OCI-LY7 (cell line): ENCODE measurements around the gene PAFAH1B1. TPM values are rescaled to one million over a fixed set of nuclear protein-coding genes. Genes with fewer than 3 reads are reported as not detected.

Source experiments
- BruUV-seq: library from RNA; stranded (reverse); fragments of 400-500 nt; replicated peaks from 2 replicates; lab custom pipeline; 2021; lab: Mats Ljungman, UMichigan
- CTCF ChIA-PET: fragments of 300-600 bp; sonication (Branson Sonifier 250); formaldehyde crosslinking; loops from one replicate; lab custom pipeline; 2022; ENCODE audit warnings: antibody characterized with exemption; ENCODE audit not compliant: unreplicated experiment; lab: Charles Lee
- POLR2A ChIA-PET: fragments of 300-600 bp; sonication (Branson Sonifier 250); formaldehyde crosslinking; loops from one replicate; lab custom pipeline; 2022; ENCODE audit warnings: antibody characterized with exemption; lab: Charles Lee
- DNase-seq: peaks from one replicate; pipeline ENCODE4 v3.0.0-alpha.2; 2015; ENCODE audit warnings: low spot score
- H2AFZ ChIP-seq: fragments of 200-600 bp; sonication (generic), shearing (Covaris generic); 2 replicates; pipeline ENCODE4 v1.6.1; 2014; ENCODE audit warnings: mild to moderate bottlenecking, antibody characterized with exemption, low read length, moderate library complexity
- H3K27ac ChIP-seq: fragments of 200-600 bp; sonication (generic); 2 replicates; pipeline ENCODE4 v1.5.1; 2014; ENCODE audit warnings: mixed run types, low read depth, mild to moderate bottlenecking, moderate library complexity, low read length, inconsistent platforms; ENCODE audit not compliant: poor library complexity, severe bottlenecking
- H3K36me3 ChIP-seq: fragments of 200-600 bp; sonication (generic); 2 replicates; pipeline ENCODE4 v1.6.1; 2014; ENCODE audit warnings: mild to moderate bottlenecking, antibody characterized with exemption, low read length, moderate library complexity, mixed read lengths; ENCODE audit not compliant: insufficient read depth
- H3K4me1 ChIP-seq: fragments of 200-600 bp; sonication (generic); 2 replicates; pipeline ENCODE4 v1.5.1; 2014; ENCODE audit warnings: mild to moderate bottlenecking, low read length; ENCODE audit not compliant: insufficient read depth, poor library complexity, severe bottlenecking
- H3K4me2 ChIP-seq: fragments of 200-600 bp; sonication (generic); 2 replicates; pipeline ENCODE4 v1.6.1; 2014; ENCODE audit warnings: mild to moderate bottlenecking, low read length
- H3K4me3 ChIP-seq: fragments of 200-600 bp; sonication (generic); 2 replicates; pipeline ENCODE4 v1.5.1; 2014; ENCODE audit warnings: mild to moderate bottlenecking, low read depth, low read length; ENCODE audit not compliant: poor library complexity, severe bottlenecking
- H3K79me2 ChIP-seq: fragments of 200-600 bp; sonication (generic); 2 replicates; pipeline ENCODE4 v1.6.1; 2016; ENCODE audit warnings: low read depth, mild to moderate bottlenecking, low read length, moderate library complexity, mixed read lengths; ENCODE audit not compliant: insufficient read depth
- H3K9me2 ChIP-seq: fragments of 200-600 bp; sonication (generic); 2 replicates; pipeline ENCODE4 v1.6.1; 2016; ENCODE audit warnings: mild to moderate bottlenecking, low read length, mixed read lengths; ENCODE audit not compliant: insufficient read depth
- H3K9me3 ChIP-seq: fragments of 200-600 bp; sonication (generic); 2 replicates; pipeline ENCODE4 v1.6.1; 2014; ENCODE audit warnings: mild to moderate bottlenecking, mixed run types, low read length, mixed read lengths
- H4K20me1 ChIP-seq: fragments of 200-600 bp; sonication (generic); 2 replicates; pipeline ENCODE4 v1.6.1; 2014; ENCODE audit warnings: mild to moderate bottlenecking, antibody characterized with exemption, low read length, moderate library complexity, mixed read lengths; ENCODE audit not compliant: insufficient read depth
- EZH2phosphoT487 ChIP-seq: fragments of 200-600 bp; sonication (generic); IDR thresholded peaks from 2 replicates; pipeline ENCODE4 v1.6.1; 2018; ENCODE audit warnings: low read depth, borderline replicate concordance, mild to moderate bottlenecking, mixed run types, antibody characterized with exemption, low read length, moderate library complexity, mixed read lengths
- intact Hi-C: fragments of 100-400 bp; cut with micrococcal nuclease; formaldehyde crosslinking; loops from one replicate; pipeline ENCODE4 v1.10.0; 2022; ENCODE audit not compliant: unreplicated experiment
- total RNA-seq, 2 experiments: library from RNA; depleted of rRNA in 1 of 2; stranded (reverse); fragments of >200 nt in 1 of 2; shearing (Covaris generic) in 1 of 2; gene quantifications; 2 replicates each; pipeline ENCODE4 v1.2.3, GENCODE V29; 2014 to 2022
- TF ChIP-seq, protein P1 (sequence below): fragments of 200-600 bp; sonication (generic); conservative IDR thresholded peaks from 2 replicates; pipeline ENCODE4 v1.5.1; 2014; ENCODE audit warnings: mild to moderate bottlenecking, antibody characterized with exemption, low read length, moderate library complexity, mixed read lengths

Gene PAFAH1B1
- total RNA-seq, 2 experiments from 2014 or later = 51.1 to 127 TPM

DNA sequence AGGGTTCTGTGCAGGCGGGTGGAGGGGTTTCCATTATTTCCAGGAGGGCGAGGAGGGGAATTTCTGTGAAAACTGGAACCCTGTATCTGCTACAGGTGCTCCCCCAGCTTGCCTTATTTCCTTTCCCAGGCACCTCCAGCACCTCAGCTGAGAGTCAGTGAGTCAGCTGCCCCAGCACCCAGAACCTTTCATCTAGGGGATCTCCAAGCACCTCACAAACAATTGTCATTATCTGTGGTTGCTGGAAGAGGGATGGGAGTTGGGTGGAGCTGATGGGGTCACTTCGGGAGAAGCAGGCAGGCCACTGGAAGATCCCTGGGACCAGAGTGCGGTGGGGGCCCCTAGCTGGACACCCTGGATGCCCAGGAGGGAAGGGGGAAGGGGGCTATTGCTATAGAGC lies 128.1 kb downstream of the PAFAH1B1 start:
- Histone ChIP-seq H3K27ac (no peak overlapping the region), H3K9me2 (no peaks in the 10 kb centered on the region), H3K79me2 (no peaks in the 10 kb centered on the region), H2AFZ (no peak overlapping the region), H3K9me3 (no peaks in the 10 kb centered on the region), H3K4me3 (no peak overlapping the region), H3K4me2 (no peak overlapping the region), H3K36me3 (no peaks in the 10 kb centered on the region), H4K20me1 (no peaks in the 10 kb centered on the region), H3K4me1 (no peaks in the 10 kb centered on the region)
- BruUV-seq = no TSS peak
- CTCF ChIA-PET = no interaction called here
- TF ChIP-seq, protein P1, sequence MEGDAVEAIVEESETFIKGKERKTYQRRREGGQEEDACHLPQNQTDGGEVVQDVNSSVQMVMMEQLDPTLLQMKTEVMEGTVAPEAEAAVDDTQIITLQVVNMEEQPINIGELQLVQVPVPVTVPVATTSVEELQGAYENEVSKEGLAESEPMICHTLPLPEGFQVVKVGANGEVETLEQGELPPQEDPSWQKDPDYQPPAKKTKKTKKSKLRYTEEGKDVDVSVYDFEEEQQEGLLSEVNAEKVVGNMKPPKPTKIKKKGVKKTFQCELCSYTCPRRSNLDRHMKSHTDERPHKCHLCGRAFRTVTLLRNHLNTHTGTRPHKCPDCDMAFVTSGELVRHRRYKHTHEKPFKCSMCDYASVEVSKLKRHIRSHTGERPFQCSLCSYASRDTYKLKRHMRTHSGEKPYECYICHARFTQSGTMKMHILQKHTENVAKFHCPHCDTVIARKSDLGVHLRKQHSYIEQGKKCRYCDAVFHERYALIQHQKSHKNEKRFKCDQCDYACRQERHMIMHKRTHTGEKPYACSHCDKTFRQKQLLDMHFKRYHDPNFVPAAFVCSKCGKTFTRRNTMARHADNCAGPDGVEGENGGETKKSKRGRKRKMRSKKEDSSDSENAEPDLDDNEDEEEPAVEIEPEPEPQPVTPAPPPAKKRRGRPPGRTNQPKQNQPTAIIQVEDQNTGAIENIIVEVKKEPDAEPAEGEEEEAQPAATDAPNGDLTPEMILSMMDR = no peak
- no peak for TF ChIP-seq EZH2phosphoT487
- intact Hi-C loops = no loop called here
- POLR2A ChIA-PET = interaction anchor here (0.5 to 0.6 kb wide), 2 partner anchors 8 to 232 kb away, joined by 4 read pairs; no protein-coding TSS in a partner anchor
- DNase-seq = no peak

DNA sequence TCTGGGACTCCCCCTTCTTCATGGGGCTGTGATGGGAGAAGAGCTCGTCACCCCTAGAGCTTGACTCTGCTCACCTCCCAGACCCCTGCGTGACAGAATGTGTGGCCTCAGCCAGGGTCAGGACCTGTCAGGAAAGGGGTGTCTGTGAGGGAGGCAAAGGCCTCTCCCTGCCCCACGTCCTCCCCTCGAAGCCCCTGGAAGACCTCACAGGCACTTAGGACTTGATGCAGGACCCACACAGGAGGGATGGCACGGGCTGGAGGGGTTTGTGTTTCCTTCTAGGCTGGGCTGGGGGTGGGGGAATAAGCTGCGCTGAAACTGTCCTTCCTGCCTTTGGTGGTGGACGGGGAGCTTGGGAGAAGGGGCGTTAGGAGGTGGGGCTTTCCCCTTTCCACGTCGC lies 129.2 kb downstream of the PAFAH1B1 start:
- H3K79me2 ChIP-seq = no peaks in the 10 kb centered on the region
- no peak overlapping the region for H3K4me3 ChIP-seq
- ChIA-PET POLR2A (no interaction called here), CTCF (no interaction called here)
- H3K36me3 ChIP-seq = no peaks in the 10 kb centered on the region
- H4K20me1 ChIP-seq = no peaks in the 10 kb centered on the region
- no peaks in the 10 kb centered on the region for H3K4me1 ChIP-seq
- TF ChIP-seq, protein P1 = no peak
- TF ChIP-seq EZH2phosphoT487 = no peak
- H3K4me2 ChIP-seq = no peak overlapping the region
- no TSS peak for BruUV-seq
- H3K27ac ChIP-seq = no peak overlapping the region
- no peak for DNase-seq
- no peaks in the 10 kb centered on the region for H3K9me2 ChIP-seq
- intact Hi-C loops = no loop called here
- no peaks in the 10 kb centered on the region for H3K9me3 ChIP-seq
- H2AFZ ChIP-seq = no peak overlapping the region

DNA sequence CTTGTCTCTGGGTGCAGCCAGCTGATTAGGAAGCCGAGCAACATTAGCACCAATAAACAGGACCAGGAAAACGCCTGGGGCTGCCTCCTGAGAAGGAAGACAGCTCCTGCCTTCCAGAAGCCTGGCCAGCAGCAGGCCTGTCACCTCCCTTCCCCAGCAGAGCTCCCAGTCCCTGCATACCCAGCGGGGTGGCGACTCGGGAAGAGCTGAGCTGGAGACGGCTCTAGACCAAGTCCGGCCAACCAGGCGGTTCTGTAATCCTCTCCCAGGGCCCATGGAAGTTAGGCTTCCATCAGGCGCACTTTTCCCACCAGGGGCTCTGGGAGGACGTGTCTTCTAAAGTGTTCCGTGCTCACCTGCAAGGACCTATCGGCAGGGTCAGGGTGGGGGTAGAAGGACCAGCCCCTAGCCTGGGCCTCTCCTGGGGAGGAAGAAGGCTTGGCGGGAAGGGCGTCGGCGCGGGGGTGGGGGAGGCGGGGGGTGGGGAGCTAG lies 130.1 kb downstream of the PAFAH1B1 start:
- Histone ChIP-seq H3K4me1 (no peaks in the 10 kb centered on the region), H3K9me3 (no peaks in the 10 kb centered on the region), H3K9me2 (no peaks in the 10 kb centered on the region), H4K20me1 (no peaks in the 10 kb centered on the region), H3K79me2 (no peaks in the 10 kb centered on the region), H3K4me2 (no peak overlapping the region), H3K4me3 (no peak overlapping the region), H3K36me3 (no peaks in the 10 kb centered on the region), H2AFZ (no peak overlapping the region), H3K27ac (no peak overlapping the region)
- no peak for DNase-seq
- intact Hi-C loops = no loop called here
- TF ChIP-seq EZH2phosphoT487 = no peak
- TF ChIP-seq, protein P1 = no peak
- no TSS peak for BruUV-seq
- POLR2A ChIA-PET = no interaction called here
- CTCF ChIA-PET = no interaction called here
